Embryonic facial prominence (tissue), 1 donor: ENCODE measurements around the gene SH3RF3.
"Not testable (repeated sequence)": the region's sequence is repeated elsewhere in the genome, so short reads cannot be mapped to it uniquely, and the experiment has no call there.

Experiments
- DNase-seq: peaks from one replicate; pipeline ENCODE4 v3.0.0-alpha.2; 2016; ENCODE audit errors: extremely low spot score

Gene SH3RF3

DNA sequence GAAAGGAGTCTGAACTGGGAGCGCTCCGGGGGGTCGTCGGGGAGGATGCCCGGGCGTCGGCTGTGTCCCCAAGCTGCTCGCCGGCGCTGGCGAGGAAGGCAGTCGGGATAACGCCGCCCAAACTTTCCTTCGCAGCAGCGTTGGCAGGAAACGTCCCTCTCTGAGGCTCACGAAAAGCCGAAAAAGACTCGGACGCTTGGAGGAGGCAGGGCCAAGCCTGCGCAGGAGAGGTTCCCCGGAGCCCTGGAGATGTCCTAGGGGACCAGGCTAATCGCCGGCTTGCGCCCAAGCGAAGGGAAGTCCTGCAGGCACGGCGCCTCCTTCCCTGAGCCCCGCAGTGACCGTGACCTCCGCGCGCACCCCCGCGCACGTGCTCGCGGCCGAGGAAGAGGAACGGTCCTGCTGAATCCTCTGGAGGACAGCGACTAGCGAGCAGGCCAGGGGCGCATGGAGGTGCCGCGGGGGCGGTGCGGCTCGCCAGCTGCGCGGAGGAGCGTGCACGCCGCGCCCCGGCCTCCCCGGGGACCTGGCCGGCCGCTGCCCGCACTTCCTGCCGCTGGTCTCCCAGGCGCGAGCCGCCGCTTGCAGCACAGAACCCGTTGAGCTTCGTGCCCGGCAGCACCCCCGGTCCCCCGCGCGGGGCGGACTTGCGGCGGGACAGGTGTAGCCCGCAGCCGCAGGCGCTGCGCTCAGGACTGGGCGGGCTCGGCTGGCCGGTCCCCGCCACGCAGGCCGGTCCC is at the start of gene SH3RF3:
Gene SH3RF3, plus strand, starts transcription at position 590 of the 740 bp plus-strand sequence.
- DNase-seq: no peak

DNA sequence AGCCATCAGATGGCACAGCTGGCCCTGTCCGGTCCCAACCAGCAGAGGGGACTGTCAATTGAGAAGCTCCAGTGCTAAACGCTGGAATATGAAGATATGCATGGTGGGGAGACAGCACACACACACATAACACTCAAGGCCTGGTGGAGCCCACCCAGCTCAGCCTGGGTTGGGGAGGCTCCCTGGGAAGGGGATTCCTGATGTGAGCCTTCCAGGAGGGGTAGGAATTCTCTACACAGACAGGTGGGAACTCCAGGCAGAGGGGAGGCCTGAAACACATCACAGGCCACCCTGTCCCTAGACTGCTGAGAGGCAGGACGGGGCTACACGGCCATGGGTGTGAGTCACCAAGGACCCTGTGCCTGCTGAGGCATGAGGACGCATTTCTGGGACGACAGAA is 49.4 kb upstream of the SH3RF3 start:
- DNase-seq: no peak

DNA sequence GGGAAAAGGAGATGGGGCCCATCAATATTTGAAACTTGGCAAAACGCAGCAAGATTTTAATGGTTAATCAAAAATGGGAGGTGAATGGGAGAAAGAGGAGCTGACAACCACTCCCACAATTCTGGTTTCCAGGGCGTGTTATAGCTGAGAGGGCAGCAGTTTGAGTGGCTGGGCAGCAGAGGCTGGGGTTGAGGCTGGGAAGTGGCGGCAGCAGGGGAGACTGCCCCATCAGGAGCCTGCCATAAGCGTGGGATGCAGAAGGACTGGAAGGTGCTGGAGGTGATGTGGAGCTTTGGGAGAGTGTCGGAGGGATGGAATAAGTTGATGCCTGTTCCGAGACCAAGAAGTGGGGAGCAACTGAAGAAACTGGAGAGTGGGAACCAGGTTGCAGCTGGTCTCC is 48.9 kb upstream of the SH3RF3 start:
- DNase-seq: no peak

DNA sequence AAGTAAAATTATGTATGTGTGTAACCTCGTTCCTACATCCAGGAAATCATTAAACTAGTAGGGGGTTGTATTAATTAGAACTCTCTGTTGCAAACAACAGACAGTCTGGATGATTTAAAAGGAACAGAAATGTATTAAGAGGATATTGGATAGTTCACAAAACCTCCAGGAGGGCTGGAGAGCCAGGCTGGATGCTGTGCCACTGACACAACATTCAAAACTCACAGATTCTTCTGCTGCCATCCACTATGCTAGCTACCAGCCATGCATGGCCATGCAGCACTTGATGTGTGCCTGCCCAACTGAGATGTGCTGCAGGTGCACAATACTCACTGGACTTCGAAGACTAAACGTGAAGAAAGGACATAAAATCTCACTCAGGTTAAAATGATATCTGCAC is 48.2 kb upstream of the SH3RF3 start:
- no peak for DNase-seq

DNA sequence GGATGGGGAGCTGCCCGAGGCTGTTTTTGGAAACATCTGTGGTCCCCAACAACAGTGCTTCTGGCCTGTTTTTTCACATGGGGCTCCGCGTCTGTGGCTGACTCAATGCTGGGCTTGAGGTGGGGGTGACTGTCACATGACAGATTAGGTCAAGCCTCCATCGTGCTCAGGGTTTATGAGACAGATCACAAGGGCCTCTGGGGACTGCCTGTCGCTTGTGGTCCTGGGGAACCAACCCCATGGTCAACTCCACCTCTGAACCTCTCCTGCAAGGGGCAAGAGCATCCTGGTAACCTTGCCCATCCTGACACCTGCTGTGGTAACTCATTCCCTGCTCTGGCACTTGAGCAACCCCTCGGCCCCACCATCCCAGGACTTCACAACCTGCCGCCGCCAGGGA is 47.6 kb upstream of the SH3RF3 start:
- no peak for DNase-seq

DNA sequence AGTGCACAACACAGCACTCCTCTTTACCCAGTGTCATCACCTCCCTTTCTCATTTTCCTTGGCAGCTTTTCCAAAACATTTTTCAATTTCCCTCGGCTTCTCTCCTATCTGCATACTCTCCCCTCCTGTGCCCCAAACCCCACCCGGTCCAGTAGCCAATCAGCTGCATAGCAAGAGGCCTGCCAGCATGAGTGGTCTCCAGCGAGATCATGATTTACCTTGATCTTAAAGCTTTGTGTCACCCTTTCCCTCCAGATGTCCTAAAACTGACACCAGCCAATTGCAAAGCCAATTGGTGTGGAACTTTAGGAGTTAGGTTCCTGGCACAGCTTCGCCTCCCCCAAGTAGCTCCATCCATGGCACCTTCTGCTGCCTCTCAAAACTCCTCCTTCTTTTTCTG is 45.2 kb upstream of the SH3RF3 start:
- DNase-seq: no peak

DNA sequence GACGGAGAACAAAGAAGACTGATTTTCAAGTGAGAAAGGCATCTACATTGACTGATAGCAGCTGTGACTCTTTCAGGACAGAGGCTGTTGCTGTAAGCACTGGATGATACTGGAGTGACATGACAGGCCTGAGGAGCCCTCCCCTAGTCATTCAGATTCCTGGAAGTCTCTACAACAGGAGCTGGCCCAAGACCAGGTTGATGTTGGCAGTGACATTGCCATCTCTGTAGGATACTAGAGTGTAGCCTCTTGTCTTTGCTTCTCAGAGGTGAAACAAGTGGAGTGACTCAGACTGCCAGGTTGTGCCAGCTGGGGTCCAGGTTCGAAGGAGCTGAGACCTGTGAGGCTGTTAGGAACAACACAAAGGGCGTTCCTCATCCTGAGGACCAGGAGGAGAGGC is 44.7 kb upstream of the SH3RF3 start:
- DNase-seq: no peak

DNA sequence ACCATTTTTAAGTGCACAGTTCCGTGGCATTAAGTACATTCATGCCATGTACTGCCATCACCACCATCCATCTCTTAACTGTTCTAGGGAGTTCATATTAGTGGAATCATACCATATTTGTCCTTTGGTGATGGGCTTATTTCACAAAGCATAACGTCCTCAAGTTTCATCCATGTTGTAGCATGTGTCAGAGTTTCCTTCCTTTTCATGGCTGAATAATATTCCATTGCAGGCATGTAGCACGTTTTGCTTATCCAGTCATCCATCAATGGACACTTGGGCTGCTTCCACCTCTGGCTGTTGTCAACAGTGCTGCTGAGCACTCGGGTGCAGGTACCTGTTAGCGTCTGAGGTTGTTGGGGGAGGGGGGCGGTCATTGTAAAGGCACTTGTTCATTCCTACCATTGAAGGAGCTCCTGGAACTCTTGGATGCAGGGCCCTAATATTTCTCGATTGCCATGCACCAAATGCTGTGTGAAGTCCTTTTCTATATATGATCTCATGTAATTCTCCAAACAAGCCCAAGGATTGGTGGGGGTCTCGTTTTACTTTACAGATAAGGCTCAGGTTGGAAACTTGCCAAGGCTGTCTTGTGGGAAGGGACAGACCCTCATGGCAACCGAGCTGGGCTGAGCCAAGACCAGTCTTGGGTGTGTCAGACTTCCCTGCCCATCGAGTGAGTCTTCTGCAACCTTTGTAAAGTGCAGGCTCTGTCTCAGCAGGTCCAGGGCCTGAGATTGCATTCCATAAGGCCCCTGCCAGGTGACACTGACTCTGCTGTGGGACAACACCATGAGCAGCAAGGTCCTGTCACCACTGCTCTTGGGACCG is 42.9 kb upstream of the SH3RF3 start:
- no peak for DNase-seq

DNA sequence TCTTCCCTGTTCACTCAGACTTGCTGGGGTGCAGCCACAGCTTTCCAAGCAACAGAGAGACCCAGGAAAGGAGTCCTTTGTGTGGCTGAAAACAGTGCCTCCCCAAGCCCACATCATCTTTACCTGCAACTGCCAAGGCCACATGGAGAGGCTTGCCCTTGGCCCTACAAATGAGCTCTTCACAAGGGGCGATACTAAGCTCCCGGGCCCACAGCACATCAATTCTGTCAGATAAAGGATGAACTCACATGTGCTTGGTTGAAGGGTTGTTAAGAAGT is 42.3 kb upstream of the SH3RF3 start:
- no peak for DNase-seq

DNA sequence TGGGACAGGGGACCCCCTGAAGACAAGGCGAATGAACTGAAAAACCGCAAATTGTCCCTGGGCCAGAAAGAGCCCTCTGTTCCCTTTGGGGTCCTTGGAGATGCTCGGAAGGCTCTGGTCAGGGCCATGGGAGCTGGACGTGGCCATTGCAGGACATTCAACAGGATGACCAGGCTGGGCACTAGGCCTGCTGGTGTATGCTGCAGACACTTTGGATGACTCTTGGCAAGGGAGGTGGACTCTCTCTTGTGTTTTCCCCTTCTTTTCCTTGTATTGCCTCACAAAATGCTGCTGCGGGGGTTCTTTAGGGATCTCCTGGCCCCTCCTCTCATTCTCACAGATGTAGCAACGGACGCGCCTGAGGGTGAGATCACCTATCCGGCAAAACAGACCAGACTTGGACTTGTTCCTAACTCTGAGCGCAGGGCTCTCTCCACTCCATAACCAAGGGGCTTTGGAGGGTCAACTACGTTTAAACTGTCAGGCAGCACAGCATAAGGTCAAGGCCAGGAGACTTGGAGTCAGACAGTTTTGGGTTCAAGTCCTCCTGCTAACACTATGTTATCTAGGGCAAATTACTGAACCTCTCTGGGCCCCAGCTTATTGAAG is 41.8 kb upstream of the SH3RF3 start:
- no peak for DNase-seq

DNA sequence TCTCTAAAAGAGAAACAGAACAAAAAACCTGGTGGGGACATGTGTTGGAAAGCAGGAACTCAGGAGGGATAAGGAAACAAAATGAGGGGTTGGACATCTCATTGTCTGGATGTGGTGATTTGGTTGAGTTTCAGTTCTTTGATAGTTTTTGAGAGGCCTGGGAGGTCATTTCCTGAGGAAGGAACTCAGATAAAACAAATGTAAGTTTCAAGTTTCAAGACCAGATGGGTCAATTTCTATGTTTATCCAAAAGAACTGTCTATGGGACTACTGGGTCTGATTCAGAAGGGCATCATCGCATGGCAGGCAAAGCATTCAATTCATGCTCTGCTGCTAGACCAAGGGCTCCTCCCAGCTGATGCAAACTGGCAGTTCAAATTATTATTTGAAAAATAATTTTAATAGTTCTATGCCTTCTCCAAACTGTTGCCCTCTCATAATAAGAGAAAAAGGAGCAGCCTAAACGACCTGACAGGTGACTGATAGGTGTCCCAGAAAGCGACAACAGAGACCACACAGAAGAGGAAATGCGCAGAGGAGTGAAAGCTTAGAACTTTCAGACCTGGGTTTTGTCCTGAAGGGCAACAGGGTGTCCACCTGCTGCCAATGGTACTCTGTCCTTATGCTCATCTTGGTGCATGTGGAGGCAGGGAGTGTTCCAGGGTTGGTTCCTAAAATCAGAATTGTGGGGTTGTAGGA is 39.3 kb upstream of the SH3RF3 start:
- DNase-seq: no peak

DNA sequence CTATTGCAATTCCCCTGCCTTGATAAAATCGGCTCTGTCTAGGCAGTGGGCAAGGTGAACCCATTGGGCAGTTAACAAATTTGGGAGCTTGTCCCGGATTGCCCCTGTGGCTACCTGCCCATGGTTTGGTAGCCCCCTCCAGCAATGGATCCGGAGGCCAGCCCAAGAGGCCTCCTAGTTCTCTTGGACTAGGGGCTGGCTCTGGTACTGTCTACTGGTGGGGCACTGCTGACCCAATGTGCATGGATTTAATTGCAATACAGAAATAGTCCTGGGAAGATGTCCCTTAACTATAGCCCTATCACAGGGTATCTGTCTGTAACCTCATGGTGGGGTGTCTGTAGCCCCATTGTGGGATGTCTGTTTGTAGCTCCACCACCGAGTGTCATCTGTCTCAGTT is 37.5 kb upstream of the SH3RF3 start:
- DNase-seq: no peak

DNA sequence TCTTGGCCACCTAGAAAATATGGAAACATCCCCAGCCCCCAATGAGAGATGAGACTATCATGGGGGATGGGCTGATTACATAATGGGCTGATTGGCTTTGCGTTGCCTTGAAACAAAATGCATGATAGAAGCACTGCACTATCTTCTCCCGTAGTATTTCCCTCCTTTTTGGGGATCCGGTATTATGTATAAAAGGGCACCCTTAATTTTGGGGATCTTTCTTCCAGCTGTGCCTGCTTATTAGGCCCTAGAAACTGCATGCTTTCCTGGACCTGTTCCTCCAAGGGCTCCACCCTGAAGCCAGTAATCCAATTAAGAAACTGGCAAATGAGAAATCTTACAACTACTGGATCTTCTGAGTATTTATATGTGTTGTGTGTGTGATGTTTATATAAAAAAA is 34.9 kb upstream of the SH3RF3 start:
- DNase-seq: no peak

DNA sequence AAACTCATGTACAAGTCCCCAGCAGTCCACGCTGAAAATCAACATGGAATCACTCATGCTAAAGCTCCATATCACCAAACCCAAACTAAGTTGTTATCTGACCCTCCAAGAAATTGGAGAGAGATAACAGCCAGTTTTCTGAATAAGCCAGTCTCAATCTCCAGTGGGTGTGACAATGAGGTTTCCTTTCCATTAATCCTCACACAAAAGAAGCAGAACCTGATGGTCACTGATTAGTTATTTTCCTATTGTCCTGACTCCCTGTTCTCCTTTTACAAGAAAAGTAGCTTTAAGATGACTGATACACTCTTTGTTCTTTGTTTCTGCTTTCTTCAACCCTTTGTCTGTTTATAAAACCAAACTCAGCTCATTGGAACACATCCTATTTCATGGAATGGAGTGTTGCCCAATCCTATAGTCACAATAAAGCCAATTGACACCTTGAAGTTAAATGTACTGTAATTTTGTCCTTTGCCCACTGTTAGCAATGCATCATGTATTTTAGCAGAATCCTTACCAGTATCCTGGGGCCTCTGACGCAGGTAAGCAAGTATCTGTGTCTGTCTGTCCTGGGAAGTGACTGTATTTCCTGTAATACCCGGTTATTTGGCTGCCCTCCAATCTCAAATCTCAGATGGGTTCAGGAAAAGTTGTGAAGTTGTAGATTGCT is 30.6 kb upstream of the SH3RF3 start:
- DNase-seq: no peak

DNA sequence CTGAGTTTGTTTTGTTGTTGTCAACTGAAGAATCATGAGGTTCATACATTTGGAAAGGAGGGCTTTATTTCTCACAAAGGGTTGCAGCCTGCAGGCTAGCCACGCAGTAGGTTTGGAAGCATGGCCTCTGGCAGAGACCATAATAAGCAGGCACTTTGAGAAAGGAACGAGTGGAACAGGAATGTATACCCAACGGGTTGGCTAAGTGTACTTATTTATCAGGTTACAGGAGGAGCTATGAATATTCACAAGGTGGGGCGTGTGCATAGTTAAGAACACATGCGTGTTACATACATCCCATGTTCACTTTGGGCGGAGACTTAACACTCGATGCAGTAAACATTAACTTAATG is 30.1 kb upstream of the SH3RF3 start:
- no peak for DNase-seq

DNA sequence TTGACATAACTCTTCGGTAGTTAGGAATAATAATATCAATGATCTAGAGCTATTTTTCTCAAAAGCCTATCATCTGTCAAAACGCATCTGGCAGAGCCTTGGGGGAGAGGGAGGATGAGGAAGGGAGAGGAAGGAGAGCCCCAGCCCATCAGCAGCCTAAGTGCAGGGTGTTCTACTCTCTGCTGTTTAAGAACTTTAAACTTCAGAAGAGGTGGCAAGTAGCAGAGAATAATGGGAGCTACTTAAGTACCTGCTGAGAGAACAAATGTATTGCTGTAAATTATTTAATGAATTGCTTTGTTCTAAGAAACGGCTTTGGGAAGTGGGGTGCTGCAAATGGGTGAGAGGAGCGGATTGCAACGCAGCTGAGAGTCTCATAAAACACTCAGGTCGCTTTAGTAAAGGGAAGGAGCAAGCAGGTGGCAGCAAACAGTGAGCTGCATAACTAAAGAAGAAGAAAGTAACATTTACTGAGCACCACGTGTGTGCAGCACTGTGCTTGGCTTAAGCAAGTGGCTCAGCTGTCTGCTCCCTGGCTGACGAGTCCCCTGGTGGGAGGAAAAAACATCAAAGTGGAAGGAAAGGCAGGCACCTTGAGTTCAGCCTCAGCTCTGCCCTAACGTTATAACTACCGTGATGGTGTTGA is 26.3 kb upstream of the SH3RF3 start:
- no peak for DNase-seq

DNA sequence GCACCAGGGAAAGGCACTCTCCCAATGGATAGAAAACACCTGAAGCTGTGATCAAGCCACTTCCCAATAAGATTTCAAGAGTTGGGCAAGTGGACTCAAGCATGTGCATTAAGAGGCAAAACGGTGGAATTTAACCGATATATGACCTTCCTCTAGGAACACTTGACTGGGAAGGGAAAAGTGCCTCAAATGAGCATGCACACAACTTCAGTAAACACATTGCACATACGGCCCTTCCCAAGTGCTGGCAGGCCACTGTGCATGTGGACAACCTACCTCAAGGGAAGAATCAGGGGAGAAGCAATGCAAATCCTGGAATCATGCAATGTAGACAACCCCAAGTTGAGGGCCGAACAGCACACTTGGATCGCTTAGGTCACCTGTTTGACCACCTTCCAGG is 23.9 kb upstream of the SH3RF3 start:
- DNase-seq: no peak

DNA sequence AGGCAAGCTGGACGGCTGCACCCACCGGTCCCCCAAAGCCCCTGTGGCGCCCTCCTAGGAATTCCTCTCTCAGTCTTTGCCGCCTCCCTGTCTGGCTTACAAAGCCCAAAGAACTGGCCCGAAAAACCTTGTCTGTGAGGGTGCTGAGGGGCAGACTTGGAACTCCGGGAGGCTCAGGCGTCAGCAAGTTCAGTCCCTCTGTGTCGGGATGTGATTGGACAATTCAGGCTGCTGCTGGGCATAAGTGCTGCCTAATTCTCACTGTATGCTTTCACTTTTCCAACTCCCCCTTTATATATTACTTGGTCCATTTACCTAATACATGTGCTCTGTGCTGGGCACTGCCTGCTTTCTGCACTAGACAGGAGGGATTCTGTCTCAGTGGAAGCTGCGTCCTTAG is 20.3 kb upstream of the SH3RF3 start:
- no peak for DNase-seq

DNA sequence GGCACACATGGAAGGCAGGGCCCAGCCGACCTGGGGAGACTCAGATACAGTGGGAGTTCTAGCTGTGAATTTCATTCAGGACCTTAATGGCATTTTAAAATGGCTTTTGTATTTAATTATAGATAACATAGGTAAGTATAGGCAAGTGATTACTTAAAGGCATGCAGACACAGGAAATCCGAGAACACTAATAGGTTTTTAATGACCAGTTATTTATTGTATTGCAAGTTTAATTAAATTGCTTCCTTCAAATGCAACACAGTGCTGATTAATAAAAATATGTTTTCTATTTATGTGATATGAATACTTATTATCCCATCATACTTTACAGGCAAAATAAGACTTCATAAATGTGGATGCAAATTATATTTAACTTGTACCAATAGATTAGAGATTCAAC is 19.7 kb upstream of the SH3RF3 start:
- no peak for DNase-seq

DNA sequence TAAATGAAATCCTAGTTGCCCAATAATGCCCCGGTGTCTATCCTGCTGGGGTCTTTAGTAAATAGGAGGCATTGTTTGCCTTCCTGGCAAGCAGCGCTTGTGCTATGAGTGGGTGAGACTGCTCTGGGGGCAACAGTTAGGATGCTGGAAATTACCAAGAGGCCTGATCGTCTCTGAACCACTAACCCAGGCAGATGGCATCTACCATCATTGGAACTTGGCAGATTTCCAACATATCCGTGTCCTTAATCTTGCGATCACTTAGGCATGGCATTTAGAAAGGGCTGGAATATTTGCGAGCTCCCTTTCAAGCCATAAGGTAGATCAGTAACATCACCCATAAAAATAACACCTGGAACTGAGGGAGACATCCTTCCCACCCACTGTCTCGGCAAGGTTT is 18.8 kb upstream of the SH3RF3 start:
- DNase-seq: no peak

DNA sequence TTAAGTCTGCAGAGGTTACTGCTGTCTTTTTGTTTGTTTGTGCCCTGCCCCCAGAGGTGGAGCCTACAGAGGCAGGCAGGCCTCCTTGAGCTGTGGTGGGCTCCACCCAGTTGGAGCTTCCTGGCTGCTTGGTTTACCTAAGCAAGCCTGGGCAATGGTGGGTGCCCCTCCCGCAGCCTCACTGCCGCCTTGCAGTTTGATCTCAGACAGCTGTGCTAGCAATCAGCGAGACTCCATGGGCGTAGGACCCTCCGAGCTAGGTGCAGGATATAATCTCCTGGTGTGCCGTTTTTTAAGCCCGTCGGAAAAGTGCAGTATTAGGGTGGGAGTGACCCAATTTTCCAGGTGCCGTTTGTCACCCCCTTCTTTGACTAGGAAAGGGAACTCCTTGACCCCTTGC is 11.8 kb upstream of the SH3RF3 start:
- not testable (repeated sequence) for DNase-seq

DNA sequence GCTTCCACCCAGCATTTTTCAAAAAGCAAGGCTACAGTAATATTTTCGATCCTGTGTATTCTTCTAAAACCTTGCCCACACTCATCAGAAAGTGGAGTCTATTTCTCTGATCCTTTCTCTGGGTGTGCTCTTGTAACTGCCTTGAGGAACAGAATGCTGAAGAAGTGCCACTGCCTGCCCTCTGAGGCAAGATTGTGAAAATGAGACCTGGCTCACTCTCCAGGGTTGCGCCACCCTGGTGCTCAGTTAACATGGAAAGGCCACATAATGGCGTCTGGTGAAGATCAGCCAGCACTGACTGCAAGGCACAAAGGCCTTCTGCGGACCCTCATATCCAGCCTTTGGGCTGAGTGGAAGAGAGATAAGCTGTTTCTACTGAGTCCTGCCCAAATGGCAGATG is 11.2 kb upstream of the SH3RF3 start:
- DNase-seq: no peak
